Measurements from ENCODE around the gene OPRM1.
A peak's percentile ranks its signal among the peaks of the same experiment; 100 is the strongest.

OPRM1 gene

DNA sequence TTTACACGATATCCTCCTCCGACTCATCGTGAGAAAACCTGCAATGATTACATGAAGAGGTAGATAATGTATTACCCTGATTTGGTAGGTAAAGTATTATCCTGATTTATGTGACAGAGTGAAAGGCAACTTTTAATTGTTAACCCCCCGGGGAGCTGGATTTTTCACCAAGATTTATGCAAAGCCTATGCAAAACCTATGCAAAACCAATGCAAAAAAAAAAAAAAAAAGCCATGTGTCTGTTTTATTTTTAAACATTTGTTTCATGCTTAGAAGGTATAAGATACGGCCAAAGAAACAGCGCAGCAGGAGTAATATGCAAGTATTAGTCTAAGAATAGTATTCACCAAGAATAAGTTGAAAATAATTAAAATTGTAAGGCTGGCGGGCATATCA, 207.7 kb downstream of the OPRM1 start:
- TF ChIP-seq, protein P1, sequence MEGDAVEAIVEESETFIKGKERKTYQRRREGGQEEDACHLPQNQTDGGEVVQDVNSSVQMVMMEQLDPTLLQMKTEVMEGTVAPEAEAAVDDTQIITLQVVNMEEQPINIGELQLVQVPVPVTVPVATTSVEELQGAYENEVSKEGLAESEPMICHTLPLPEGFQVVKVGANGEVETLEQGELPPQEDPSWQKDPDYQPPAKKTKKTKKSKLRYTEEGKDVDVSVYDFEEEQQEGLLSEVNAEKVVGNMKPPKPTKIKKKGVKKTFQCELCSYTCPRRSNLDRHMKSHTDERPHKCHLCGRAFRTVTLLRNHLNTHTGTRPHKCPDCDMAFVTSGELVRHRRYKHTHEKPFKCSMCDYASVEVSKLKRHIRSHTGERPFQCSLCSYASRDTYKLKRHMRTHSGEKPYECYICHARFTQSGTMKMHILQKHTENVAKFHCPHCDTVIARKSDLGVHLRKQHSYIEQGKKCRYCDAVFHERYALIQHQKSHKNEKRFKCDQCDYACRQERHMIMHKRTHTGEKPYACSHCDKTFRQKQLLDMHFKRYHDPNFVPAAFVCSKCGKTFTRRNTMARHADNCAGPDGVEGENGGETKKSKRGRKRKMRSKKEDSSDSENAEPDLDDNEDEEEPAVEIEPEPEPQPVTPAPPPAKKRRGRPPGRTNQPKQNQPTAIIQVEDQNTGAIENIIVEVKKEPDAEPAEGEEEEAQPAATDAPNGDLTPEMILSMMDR (conservative IDR thresholded peaks at IDR 0.05; ENCODE audit: control insufficient read depth, insufficient read depth, low read depth, low read length) = no peak
- no peak overlapping the region for H3K4me3 ChIP-seq (ENCODE audit: control insufficient read depth, low read depth, low read length)
- DNase-seq (ENCODE audit: low read depth) = no peak

DNA sequence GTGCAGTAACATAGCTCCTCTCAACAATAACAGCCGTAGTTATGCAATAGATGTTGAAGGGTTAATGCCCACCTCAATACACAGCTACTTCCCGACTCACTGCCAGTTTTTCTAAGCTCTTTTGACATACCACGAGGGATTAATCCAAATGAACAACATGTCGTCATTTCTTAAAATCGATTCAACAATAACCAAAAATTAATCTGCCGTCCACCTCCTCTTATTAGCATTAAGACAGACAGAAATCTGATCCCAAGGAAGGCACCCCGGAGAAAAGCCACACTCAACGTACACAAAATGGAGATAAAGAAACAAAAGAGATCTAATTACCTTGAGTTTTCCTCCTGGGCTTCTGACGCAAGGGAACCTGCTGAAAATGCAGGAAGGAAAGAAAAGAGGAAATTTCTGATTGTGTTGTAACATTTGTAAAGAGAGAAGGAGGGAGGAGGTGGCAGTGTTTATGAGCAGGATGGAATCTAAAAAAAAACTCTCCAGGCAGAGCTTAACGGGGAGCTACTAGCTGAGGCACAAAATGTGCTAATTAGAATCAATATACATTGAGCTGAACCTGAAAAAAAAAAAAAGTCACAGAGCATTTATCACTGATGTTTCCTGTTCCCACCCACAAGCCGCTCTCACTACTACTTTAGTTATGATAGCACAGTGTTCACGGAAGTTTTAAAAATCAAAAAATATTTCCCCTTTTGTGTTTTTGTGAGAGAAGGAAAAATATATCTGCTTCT, 208.2 kb downstream of the OPRM1 start:
- DNase-seq (ENCODE audit: low read depth) = no peak
- TF ChIP-seq, protein P1 (conservative IDR thresholded peaks at IDR 0.05; ENCODE audit: control insufficient read depth, insufficient read depth, low read depth, low read length) = no peak
- no peak overlapping the region for H3K4me3 ChIP-seq (ENCODE audit: control insufficient read depth, low read depth, low read length)

DNA sequence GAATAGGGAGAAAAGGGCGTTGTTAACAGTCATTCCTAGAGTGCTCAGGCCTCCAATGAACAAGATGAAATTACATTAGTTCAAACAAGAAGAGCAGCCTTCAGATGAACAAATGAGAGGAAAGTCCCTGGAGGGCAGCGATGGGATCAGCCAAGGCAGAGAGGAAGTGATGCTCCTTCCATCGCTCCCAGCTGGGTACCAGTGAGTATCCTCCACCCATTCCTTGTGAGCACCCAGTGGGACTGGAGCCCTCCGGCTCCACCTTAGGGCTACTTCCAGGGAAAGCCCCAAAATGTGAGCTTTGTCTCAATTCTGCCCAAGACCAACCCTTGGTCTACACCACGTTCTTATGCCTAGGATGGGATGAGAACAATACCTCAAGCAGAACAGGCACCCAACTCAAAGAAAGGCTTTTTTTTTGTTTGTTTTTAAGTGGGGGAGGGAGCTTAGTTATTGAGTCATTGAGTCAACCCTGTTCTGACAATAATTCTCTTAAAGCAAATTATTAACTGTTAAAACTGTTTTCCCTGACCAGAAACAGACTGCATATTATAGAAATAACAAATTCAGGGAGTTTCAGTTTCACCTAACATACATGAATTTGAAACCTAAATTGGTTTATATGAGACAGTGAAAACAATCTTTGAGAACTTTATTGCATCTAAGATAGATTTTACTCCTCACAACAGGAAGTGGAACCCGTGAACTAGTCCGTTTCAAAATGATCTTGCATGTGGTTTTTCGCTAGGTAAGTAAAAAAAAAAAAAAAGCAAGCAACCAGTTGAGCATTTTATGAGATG, 210.7 kb downstream of the OPRM1 start:
- TF ChIP-seq, protein P1 (conservative IDR thresholded peaks at IDR 0.05; ENCODE audit: control insufficient read depth, insufficient read depth, low read depth, low read length) = no peak
- DNase-seq (ENCODE audit: low read depth) = no peak
- H3K4me3 ChIP-seq (ENCODE audit: control insufficient read depth, low read depth, low read length) = no peak overlapping the region

DNA sequence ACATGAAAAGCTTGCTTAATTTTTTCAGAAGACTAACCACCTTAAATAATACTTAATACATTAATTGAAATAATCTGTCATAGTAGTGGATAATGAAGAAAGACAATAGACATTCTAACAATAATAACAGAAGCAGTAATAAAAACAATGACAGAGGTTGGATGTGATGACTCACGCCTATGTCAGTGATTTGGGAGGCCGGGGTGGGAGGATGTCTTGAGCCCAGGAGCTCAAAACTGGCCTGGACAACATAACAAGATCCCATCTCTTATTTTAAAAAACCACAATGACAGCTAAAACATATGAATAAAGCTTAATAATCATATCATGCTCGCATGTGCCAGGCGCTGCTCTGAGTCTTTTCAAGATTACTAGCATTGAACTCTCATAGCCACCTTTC, 212.1 kb downstream of the OPRM1 start:
- H3K4me3 ChIP-seq (ENCODE audit: control insufficient read depth, low read depth, low read length) = no peak overlapping the region
- peak; percentile 11 for DNase-seq (ENCODE audit: low read depth)
- TF ChIP-seq, protein P1 (conservative IDR thresholded peaks at IDR 0.05; ENCODE audit: control insufficient read depth, insufficient read depth, low read depth, low read length) = no peak

DNA sequence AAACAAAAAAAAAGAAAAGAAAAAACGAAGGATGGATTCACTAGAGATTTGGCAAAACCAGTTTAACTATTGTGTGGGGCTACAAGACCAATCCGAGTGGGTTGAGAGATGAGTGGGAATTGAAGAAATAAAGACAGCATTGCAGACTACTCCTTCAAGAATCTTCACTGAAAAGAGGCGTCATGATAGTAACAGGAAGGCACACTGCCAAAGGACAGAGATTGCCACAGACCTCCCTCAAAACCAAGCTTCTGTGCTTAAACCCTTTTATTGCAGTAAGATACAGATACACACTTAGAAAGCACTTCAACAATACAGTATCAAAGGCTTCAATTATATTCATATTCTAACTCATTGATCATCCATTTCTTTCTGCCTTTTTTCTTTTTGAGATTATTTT, 213.6 kb downstream of the OPRM1 start:
- TF ChIP-seq, protein P1 (conservative IDR thresholded peaks at IDR 0.05; ENCODE audit: control insufficient read depth, insufficient read depth, low read depth, low read length) = no peak
- DNase-seq (ENCODE audit: low read depth) = peak; percentile 25
- no peak overlapping the region for H3K4me3 ChIP-seq (ENCODE audit: control insufficient read depth, low read depth, low read length)

DNA sequence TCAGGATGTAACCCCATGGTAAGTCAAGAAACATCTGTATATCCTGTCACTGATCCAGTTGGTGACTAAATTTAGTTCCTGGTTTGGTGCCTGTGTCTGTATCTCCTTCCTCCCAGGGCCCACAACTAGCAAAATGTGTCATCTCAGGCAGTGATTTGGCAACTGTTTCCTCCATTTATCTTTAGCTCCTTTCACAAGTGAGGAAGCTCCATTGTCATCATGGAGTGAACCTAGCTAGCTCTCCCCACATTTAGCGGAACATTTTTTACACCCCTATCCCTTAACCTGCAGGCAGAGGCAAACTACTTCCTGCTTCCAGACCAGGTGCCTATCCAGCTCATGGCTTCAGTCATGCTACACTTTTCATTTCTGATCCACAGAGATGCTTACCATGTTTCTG, 218.0 kb downstream of the OPRM1 start:
- TF ChIP-seq, protein P1 (conservative IDR thresholded peaks at IDR 0.05; ENCODE audit: control insufficient read depth, insufficient read depth, low read depth, low read length) = no peak
- H3K4me3 ChIP-seq (ENCODE audit: control insufficient read depth, low read depth, low read length) = no peak overlapping the region
- DNase-seq (ENCODE audit: low read depth) = peak; percentile 10
